ENCODE results near the gene GOLGA6L7. TPM values are rescaled to one million over a fixed set of nuclear protein-coding genes. Genes with fewer than 3 reads are reported as not detected.
"Not testable (repeated sequence)": the region's sequence is repeated elsewhere in the genome, so short reads cannot be mapped to it uniquely, and the experiment has no call there.

GOLGA6L7 gene
- total RNA-seq, 1 experiment from 2014 or later, result not detected

DNA sequence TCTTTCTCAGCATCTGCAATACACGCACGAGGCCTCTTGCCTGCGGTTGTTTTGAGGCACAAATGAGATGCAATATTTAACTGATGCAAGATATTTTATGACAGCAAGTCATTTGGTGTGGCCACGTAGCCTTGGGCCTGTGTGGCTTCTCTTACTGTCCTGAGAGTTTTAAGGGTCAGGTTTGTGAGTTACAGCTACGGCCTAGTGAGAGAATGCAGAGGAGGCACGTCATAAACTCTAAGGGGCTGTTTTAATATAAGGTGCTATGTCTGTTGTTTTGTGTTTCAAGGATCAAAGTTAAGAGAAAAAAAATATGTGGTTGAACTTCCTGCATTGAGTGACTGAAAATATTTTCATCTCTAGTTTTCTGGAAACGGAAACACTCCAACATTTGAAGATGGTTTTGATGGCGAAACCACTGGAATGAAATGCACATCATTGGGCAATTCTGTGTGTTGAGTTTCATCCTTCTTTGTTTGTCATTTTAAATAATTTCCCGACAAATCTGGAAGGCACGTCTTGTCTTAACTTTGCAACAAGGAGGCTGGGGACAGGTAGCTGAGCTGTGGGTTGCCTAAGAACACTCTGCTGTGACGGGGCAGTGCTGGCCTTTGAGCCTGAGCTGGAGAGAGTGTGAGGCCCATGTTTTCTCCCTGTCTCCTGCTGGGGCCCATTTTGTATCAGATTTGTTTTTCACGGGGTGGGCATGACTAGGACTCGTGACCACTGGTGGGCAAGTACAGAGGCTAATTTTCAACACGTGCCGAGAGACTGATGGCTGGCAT lies 42.5 kb upstream of the GOLGA6L7 start:
- no peaks in the 10 kb centered on the region for H3K4me1 Mint-ChIP-seq (ENCODE audit: insufficient read depth, unreplicated experiment)
- H3K36me3 Mint-ChIP-seq (ENCODE audit: insufficient read depth, unreplicated experiment), result peaks cover 6% of the 10 kb centered on the region
- intact Hi-C loops (cut with micrococcal nuclease), result no loop called here
- ChIA-PET POLR2A (interaction anchor here (0.7 kb wide), 1 partner anchor 569 kb away, joined by 4 read pairs; no protein-coding TSS in a partner anchor), CTCF (no interaction called here)
- H3K4me3 Mint-ChIP-seq (ENCODE audit: unreplicated experiment), result no peak overlapping the region
- no peak overlapping the region for H3K27ac Mint-ChIP-seq (ENCODE audit: low read depth, unreplicated experiment)
- H3K9me3 Mint-ChIP-seq (ENCODE audit: unreplicated experiment), result no peaks in the 10 kb centered on the region
- TF ChIP-seq, protein P1, sequence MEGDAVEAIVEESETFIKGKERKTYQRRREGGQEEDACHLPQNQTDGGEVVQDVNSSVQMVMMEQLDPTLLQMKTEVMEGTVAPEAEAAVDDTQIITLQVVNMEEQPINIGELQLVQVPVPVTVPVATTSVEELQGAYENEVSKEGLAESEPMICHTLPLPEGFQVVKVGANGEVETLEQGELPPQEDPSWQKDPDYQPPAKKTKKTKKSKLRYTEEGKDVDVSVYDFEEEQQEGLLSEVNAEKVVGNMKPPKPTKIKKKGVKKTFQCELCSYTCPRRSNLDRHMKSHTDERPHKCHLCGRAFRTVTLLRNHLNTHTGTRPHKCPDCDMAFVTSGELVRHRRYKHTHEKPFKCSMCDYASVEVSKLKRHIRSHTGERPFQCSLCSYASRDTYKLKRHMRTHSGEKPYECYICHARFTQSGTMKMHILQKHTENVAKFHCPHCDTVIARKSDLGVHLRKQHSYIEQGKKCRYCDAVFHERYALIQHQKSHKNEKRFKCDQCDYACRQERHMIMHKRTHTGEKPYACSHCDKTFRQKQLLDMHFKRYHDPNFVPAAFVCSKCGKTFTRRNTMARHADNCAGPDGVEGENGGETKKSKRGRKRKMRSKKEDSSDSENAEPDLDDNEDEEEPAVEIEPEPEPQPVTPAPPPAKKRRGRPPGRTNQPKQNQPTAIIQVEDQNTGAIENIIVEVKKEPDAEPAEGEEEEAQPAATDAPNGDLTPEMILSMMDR (IDR thresholded peaks at IDR 0.05; ENCODE audit: unreplicated experiment), result no peak
- H3K27me3 Mint-ChIP-seq (ENCODE audit: insufficient read depth, unreplicated experiment), result no peaks in the 10 kb centered on the region
- no peak for DNase-seq (ENCODE audit: unreplicated experiment)
- BruUV-seq (replicated peaks), result no TSS peak

GRCh38 chr15:28890291-28890690 lies 41.8 kb upstream of the GOLGA6L7 start:
- POLR2A ChIA-PET, result interaction anchor here (0.7 kb wide), 1 partner anchor 569 kb away, joined by 4 read pairs; no protein-coding TSS in a partner anchor
- CTCF ChIA-PET; intact Hi-C loops (cut with micrococcal nuclease); H3K36me3 Mint-ChIP-seq (ENCODE audit: insufficient read depth, unreplicated experiment); H3K4me3 Mint-ChIP-seq (ENCODE audit: unreplicated experiment); H3K27me3 Mint-ChIP-seq (ENCODE audit: insufficient read depth, unreplicated experiment); H3K9me3 Mint-ChIP-seq (ENCODE audit: unreplicated experiment); H3K4me1 Mint-ChIP-seq (ENCODE audit: insufficient read depth, unreplicated experiment); H3K27ac Mint-ChIP-seq (ENCODE audit: low read depth, unreplicated experiment); DNase-seq (ENCODE audit: unreplicated experiment); BruUV-seq (replicated peaks): not testable (repeated sequence)

GRCh38 chr15:28889871-28890270 lies 41.4 kb upstream of the GOLGA6L7 start:
- intact Hi-C loops (cut with micrococcal nuclease); H3K27ac Mint-ChIP-seq (ENCODE audit: low read depth, unreplicated experiment); POLR2A ChIA-PET; H3K36me3 Mint-ChIP-seq (ENCODE audit: insufficient read depth, unreplicated experiment); CTCF ChIA-PET; H3K4me3 Mint-ChIP-seq (ENCODE audit: unreplicated experiment); H3K9me3 Mint-ChIP-seq (ENCODE audit: unreplicated experiment); H3K4me1 Mint-ChIP-seq (ENCODE audit: insufficient read depth, unreplicated experiment); H3K27me3 Mint-ChIP-seq (ENCODE audit: insufficient read depth, unreplicated experiment); BruUV-seq (replicated peaks); DNase-seq (ENCODE audit: unreplicated experiment): not testable (repeated sequence)

- no peak for DNase-seq (ENCODE audit: unreplicated experiment)
- Mint-ChIP-seq H3K4me3 (ENCODE audit: unreplicated experiment) (no peak overlapping the region), H3K4me1 (ENCODE audit: insufficient read depth, unreplicated experiment) (no peaks in the 10 kb centered on the region), H3K27ac (ENCODE audit: low read depth, unreplicated experiment) (no peak overlapping the region), H3K36me3 (ENCODE audit: insufficient read depth, unreplicated experiment) (peaks cover 6% of the 10 kb centered on the region), H3K9me3 (ENCODE audit: unreplicated experiment) (no peaks in the 10 kb centered on the region), H3K27me3 (ENCODE audit: insufficient read depth, unreplicated experiment) (no peaks in the 10 kb centered on the region)
- TF ChIP-seq, protein P1 (IDR thresholded peaks at IDR 0.05; ENCODE audit: unreplicated experiment), result no peak
- ChIA-PET POLR2A (no interaction called here), CTCF (no interaction called here)
- intact Hi-C loops (cut with micrococcal nuclease), result no loop called here
- no TSS peak for BruUV-seq (replicated peaks)
These were observed 40.9 kb upstream of the GOLGA6L7 start for GRCh38 chr15:28889346-28889745.

GRCh38 chr15:28888900-28889299 lies 40.5 kb upstream of the GOLGA6L7 start:
- ChIA-PET POLR2A (no interaction called here), CTCF (interaction anchor here (0.7 kb wide), 1 partner anchor 434 kb away, joined by 3 read pairs; no protein-coding TSS in a partner anchor)
- Mint-ChIP-seq H3K4me1 (ENCODE audit: insufficient read depth, unreplicated experiment) (no peaks in the 10 kb centered on the region), H3K27ac (ENCODE audit: low read depth, unreplicated experiment) (no peak overlapping the region), H3K36me3 (ENCODE audit: insufficient read depth, unreplicated experiment) (peaks cover 6% of the 10 kb centered on the region), H3K27me3 (ENCODE audit: insufficient read depth, unreplicated experiment) (no peaks in the 10 kb centered on the region), H3K9me3 (ENCODE audit: unreplicated experiment) (no peaks in the 10 kb centered on the region), H3K4me3 (ENCODE audit: unreplicated experiment) (no peak overlapping the region)
- no peak for DNase-seq (ENCODE audit: unreplicated experiment)
- BruUV-seq (replicated peaks), result no TSS peak
- intact Hi-C loops (cut with micrococcal nuclease), result no loop called here
- TF ChIP-seq, protein P1 (IDR thresholded peaks at IDR 0.05; ENCODE audit: unreplicated experiment), result no peak

Measured in MCF 10A (cell line).